RWPE2 (cell line): ENCODE results near the gene TEDC1.

Experiments used
- ATAC-seq: fragments of 200-7000 bp; cut with Tn5 transposase; 3 replicates; pipeline ENCODE4 v1.9.1; 2021; ENCODE audit warnings: low read depth
- DNase-seq: peaks from one replicate; pipeline ENCODE4 v3.0.0-alpha.2; 2020; ENCODE audit warnings: low spot score
- H3K27ac ChIP-seq: fragments of 450-650 bp; 2 replicates; pipeline ENCODE4 v1.5.1; 2017; ENCODE audit warnings: mild to moderate bottlenecking; ENCODE audit not compliant: poor library complexity, severe bottlenecking
- H3K27me3 ChIP-seq: fragments of 250-450 bp; sonication (Bioruptor Pico); 2 replicates; pipeline ENCODE4 v1.5.1; 2021; ENCODE audit warnings: mild to moderate bottlenecking, moderate library complexity; ENCODE audit not compliant: insufficient read depth, poor library complexity, severe bottlenecking
- H3K36me3 ChIP-seq: fragments of 250-450 bp; sonication (Bioruptor Pico); 2 replicates; pipeline ENCODE4 v1.5.1; 2020; ENCODE audit warnings: low read depth, mild to moderate bottlenecking, moderate library complexity
- H3K4me1 ChIP-seq: fragments of 250-450 bp; sonication (Bioruptor Pico); 2 replicates; pipeline ENCODE4 v1.5.1; 2021; ENCODE audit warnings: mild to moderate bottlenecking, moderate library complexity; ENCODE audit not compliant: insufficient read depth, poor library complexity, severe bottlenecking
- H3K4me3 ChIP-seq: fragments of 250-450 bp; sonication (Bioruptor Pico); 2 replicates; pipeline ENCODE4 v1.5.1; 2021; ENCODE audit warnings: mild to moderate bottlenecking, moderate library complexity; ENCODE audit not compliant: severe bottlenecking
- H3K9me3 ChIP-seq: fragments of 250-450 bp; sonication (Bioruptor Pico); 2 replicates; pipeline ENCODE4 v1.5.1; 2021; ENCODE audit warnings: mild to moderate bottlenecking, moderate library complexity; ENCODE audit not compliant: severe bottlenecking
- TF ChIP-seq, protein P1 (sequence below): fragments of 450-650 bp; IDR thresholded peaks from one replicate; pipeline ENCODE4 v1.5.1; 2017; ENCODE audit warnings: mild to moderate bottlenecking, moderate library complexity; ENCODE audit not compliant: poor library complexity, severe bottlenecking

Gene TEDC1

GRCh38 chr14:105473677-105474482 is 17.2 kb upstream of the TEDC1 start:
- ATAC-seq, result peak; percentile 64
- peak; percentile 100 for DNase-seq
- H3K27me3 ChIP-seq, result no peaks in the 10 kb centered on the region
- H3K4me1 ChIP-seq, result peaks cover 16% of the 10 kb centered on the region
- H3K36me3 ChIP-seq, result peaks cover 8% of the 10 kb centered on the region; the same call in 1 of the 2 replicates
- H3K27ac ChIP-seq, result peak overlapping the region; percentile 89
- H3K9me3 ChIP-seq, result no peaks in the 10 kb centered on the region
- TF ChIP-seq, protein P1, sequence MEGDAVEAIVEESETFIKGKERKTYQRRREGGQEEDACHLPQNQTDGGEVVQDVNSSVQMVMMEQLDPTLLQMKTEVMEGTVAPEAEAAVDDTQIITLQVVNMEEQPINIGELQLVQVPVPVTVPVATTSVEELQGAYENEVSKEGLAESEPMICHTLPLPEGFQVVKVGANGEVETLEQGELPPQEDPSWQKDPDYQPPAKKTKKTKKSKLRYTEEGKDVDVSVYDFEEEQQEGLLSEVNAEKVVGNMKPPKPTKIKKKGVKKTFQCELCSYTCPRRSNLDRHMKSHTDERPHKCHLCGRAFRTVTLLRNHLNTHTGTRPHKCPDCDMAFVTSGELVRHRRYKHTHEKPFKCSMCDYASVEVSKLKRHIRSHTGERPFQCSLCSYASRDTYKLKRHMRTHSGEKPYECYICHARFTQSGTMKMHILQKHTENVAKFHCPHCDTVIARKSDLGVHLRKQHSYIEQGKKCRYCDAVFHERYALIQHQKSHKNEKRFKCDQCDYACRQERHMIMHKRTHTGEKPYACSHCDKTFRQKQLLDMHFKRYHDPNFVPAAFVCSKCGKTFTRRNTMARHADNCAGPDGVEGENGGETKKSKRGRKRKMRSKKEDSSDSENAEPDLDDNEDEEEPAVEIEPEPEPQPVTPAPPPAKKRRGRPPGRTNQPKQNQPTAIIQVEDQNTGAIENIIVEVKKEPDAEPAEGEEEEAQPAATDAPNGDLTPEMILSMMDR, result no peak
- H3K4me3 ChIP-seq, result peak overlapping the region; percentile 89

DNA sequence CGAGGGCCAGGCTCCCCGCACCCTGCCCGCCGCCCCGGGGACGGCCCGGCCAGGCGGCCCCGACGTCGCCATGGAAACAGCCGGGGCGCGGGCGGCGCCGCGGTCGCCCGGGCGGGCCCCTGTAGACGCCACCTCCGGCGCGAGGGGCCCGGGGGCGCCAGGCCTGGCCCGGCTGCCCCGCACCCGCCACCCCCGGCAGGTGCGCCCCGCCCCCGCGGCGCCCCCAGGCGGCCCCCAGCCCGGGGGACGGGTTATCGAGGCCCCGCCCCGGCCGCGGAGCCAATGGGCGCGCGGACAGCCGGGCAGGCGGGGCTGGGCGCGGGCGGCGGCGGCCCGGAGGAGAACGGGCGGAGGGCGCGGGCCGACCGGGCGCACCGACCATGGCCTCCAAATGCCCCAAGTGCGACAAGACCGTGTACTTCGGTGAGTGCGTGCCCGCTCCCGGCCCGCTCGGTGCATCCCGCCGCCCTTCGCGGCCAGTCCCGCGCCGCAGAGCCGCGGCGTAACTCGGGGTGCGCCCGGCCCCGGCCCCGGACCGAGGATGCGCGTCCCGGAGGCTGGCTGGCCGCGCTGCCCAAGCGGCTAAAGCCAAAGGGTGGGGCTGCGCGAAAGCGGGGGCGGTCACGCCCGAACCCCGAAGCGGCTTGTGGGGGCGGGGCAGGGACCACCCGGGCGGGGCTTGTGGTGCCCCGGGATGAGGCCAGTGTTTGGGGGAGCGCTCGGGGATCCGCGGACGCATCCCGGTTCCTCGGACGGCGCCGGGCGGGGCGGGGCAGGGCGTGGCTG is 16.4 kb upstream of the TEDC1 start, which contains the start of gene CRIP2:
CRIP2 (plus strand) TSS at position 339 of the 786 bp plus-strand sequence; CDS start at position 381, 42 bp downstream.
- Histone ChIP-seq H3K27ac (peak within 1 kb of the TSS; percentile 89), H3K36me3 (peaks cover 8% of the 10 kb centered on the region; the same call in 1 of the 2 replicates), H3K4me3 (peak within 1 kb of the TSS; percentile 89), H3K27me3 (no peaks in the 10 kb centered on the region), H3K9me3 (no peaks in the 10 kb centered on the region), H3K4me1 (peaks cover 16% of the 10 kb centered on the region)
- peak; percentile 4; the same call in 2 of the 3 replicates for ATAC-seq
- no peak for DNase-seq
- TF ChIP-seq, protein P1, result peak; percentile 14

- peak; percentile 93 for DNase-seq
- H3K4me3 ChIP-seq, result peak overlapping the region; percentile 89
Observed at GRCh38 chr14:105475269-105476096, 15.6 kb upstream of the TEDC1 start.

DNA sequence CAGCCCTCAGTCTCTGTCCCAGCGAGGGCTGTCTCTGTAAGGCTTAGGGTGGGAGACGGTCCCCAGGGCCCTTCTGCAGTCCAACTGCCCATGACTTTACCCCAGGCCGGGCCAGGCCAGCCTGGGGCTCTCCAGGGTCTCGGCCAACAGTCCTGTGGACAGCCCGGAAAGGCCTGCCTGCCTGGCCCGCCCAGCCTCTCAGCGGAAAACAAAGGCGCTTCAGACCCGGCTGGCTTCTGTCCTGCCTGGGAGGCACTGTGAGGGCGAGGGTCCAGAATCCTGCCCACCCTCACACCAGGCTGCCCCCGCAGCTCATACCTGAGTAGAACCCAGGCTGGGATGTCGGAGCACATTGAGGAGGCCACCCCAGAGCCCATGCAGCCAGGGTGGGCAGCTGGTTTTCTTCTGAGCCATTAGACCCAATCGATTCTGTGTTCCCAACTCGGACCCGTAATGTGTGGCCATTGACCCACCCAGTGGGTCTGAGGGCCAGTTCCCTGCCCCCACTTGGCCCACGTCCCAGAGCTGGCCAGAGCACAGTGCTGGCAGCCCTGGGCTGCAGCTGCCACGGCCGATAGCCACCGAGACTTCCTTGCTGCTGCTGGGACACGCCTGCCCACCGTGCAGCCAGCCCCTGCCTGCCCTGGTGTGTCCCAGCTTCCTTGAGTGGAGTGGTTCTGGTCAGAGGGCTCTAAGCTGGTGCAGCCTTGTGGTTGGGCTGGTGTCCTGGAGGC is 14.8 kb upstream of the TEDC1 start:
- peak overlapping the region; percentile 89 for H3K27ac ChIP-seq
- TF ChIP-seq, protein P1, result no peak
- no peak for DNase-seq
- peaks cover 25% of the 10 kb centered on the region for H3K4me1 ChIP-seq
- no peaks in the 10 kb centered on the region; the same call in 1 of the 2 replicates for H3K36me3 ChIP-seq
- H3K9me3 ChIP-seq, result no peaks in the 10 kb centered on the region
- ATAC-seq, result peak; percentile 2
- H3K4me3 ChIP-seq, result peak overlapping the region; percentile 89
- no peaks in the 10 kb centered on the region for H3K27me3 ChIP-seq

More at GRCh38 chr14:105475269-105476096, 15.6 kb upstream of the TEDC1 start:
- peak; percentile 37 for ATAC-seq
- H3K4me1 ChIP-seq, result peaks cover 18% of the 10 kb centered on the region
- TF ChIP-seq, protein P1, result no peak
- peak overlapping the region; percentile 89 for H3K27ac ChIP-seq
- no peaks in the 10 kb centered on the region for H3K27me3 ChIP-seq
- H3K36me3 ChIP-seq, result peaks cover 5% of the 10 kb centered on the region; the same call in 1 of the 2 replicates
- no peaks in the 10 kb centered on the region for H3K9me3 ChIP-seq
